ENCODE measurements around the gene JPT1. TPM values are rescaled to one million over a fixed set of nuclear protein-coding genes. Genes with fewer than 3 reads are reported as not detected.

The JPT1 gene
- total and polyA plus RNA-seq, 8 donors, result 8.0 to 405 (median 115) TPM

- H3K4me1 ChIP-seq, result peaks cover 19 to 46% (median 36%) of the 10 kb centered on the region in 4 donors
- H3K4me3 ChIP-seq, result no peak overlapping the region
- peaks cover 22 to 40% (median 36%) of the 10 kb centered on the region in 4 donors for H3K36me3 ChIP-seq
- peak in 1 of 2 donors; percentile 23 for DNase-seq
- H3K9me3 ChIP-seq, result no peaks in the 10 kb centered on the region
- H3K27ac ChIP-seq, result peak overlapping the region in 1 of 5 donors; percentile 31
- no peak for TF ChIP-seq EP300 (IDR thresholded peaks at IDR 0.05)
- TF ChIP-seq POLR2AphosphoS5 (IDR thresholded peaks at IDR 0.05), result no peak
- no peak for TF ChIP-seq CTCF (IDR thresholded peaks at IDR 0.05)
- no peak for TF ChIP-seq POLR2A (IDR thresholded peaks at IDR 0.05)
- WGBS, 5 donors, result 84 to 95% (median 92%) methylated on average over 7 of the region's 7 CpGs
- intact Hi-C loops (cut with DNase I; ENCODE audit: low total_unique reads), result no loop called here
- no peaks in the 10 kb centered on the region for H3K27me3 ChIP-seq
Measured at GRCh38 chr17:75097865-75098264, 56.4 kb downstream of the JPT1 start.

DNA sequence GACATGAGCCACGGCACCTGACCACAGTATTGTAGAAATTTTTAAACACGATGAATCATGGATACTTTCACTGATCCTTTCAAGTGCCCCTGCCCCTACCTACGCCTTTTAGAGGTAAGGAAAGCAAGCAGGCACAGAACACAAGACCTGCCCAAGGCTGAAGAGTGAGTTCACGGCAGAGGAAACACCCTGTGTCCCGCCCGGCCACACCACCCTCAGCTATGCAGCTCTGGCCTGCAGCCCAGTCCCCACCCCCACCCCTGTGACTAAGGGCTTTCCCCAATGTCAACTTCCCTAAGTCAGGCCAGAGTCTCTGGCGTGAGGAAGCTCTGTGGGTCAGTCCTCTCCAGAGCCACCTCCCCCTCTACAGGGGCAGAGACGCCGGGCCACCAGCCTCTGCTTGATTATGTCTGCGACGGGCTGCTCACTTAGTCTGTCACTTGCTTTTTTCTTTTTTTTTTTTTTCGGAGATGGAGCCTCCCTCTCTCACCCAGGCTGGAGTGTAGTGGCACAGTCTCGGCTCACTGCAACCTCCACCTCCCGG is 58.2 kb downstream of the JPT1 start:
- Histone ChIP-seq H3K4me1 (peaks cover 23 to 64% (median 53%) of the 10 kb centered on the region in 4 donors), H3K36me3 (peaks cover 22 to 37% (median 33%) of the 10 kb centered on the region in 4 donors), H3K4me3 (no peak overlapping the region), H3K27ac (peak overlapping the region; percentile 40 to 92 (median 86)), H3K27me3 (no peaks in the 10 kb centered on the region), H3K9me3 (no peaks in the 10 kb centered on the region)
- intact Hi-C loops (cut with DNase I; ENCODE audit: low total_unique reads), result no loop called here
- DNase-seq, result peak; percentile 92 to 96
- TF ChIP-seq POLR2AphosphoS5 (IDR thresholded peaks at IDR 0.05), result peak in 2 of 3 donors; percentile 79 to 91
- TF ChIP-seq CTCF (IDR thresholded peaks at IDR 0.05), result peak in 1 of 7 experiments; percentile 9
- TF ChIP-seq POLR2A (IDR thresholded peaks at IDR 0.05), result no peak
- WGBS, 5 donors, result 15 to 32% (median 21%) methylated on average over 14 of the region's 14 CpGs

- Histone ChIP-seq H3K36me3 (peaks cover 15 to 25% (median 22%) of the 10 kb centered on the region in 4 donors), H3K4me1 (peaks cover 33 to 76% (median 65%) of the 10 kb centered on the region in 4 donors), H3K4me3 (peak overlapping the region in 1 of 4 donors; percentile 1), H3K9me3 (no peaks in the 10 kb centered on the region), H3K27me3 (no peaks in the 10 kb centered on the region), H3K27ac (peak overlapping the region; percentile 20 to 92 (median 86))
- intact Hi-C loops (cut with DNase I; ENCODE audit: low total_unique reads), result no loop called here
- DNase-seq, result peak; percentile 37 to 47
- WGBS, 5 donors, result 34 to 71% (median 46%) methylated on average over 13 to 16 of the region's 16 CpGs
- no peak for TF ChIP-seq EP300 (IDR thresholded peaks at IDR 0.05)
- peak in 1 of 3 donors; percentile 12 for TF ChIP-seq POLR2AphosphoS5 (IDR thresholded peaks at IDR 0.05)
- no peak for TF ChIP-seq CTCF (IDR thresholded peaks at IDR 0.05)
- no peak for TF ChIP-seq POLR2A (IDR thresholded peaks at IDR 0.05)
Measured at GRCh38 chr17:75094871-75095399, 59.4 kb downstream of the JPT1 start.

- Histone ChIP-seq H3K4me1 (peaks cover 38 to 89% (median 75%) of the 10 kb centered on the region in 4 donors), H3K27me3 (no peaks in the 10 kb centered on the region), H3K27ac (peak overlapping the region; percentile 60 to 92 (median 86)), H3K9me3 (no peaks in the 10 kb centered on the region), H3K36me3 (peaks cover 7 to 12% (median 10%) of the 10 kb centered on the region in 4 donors), H3K4me3 (no peak overlapping the region)
- peak; percentile 33 to 59 for DNase-seq
- intact Hi-C loops (cut with DNase I; ENCODE audit: low total_unique reads), result no loop called here
- WGBS, 5 donors, result 63 to 77% (median 64%) methylated on average over 15 to 18 of the region's 18 CpGs
- no peak for TF ChIP-seq POLR2A (IDR thresholded peaks at IDR 0.05)
- TF ChIP-seq CTCF (IDR thresholded peaks at IDR 0.05), result no peak
Measured at GRCh38 chr17:75093548-75094158, 60.7 kb downstream of the JPT1 start.

All from stomach (tissue), 9 donors.